ENCODE data around the gene RAB37. TPM values are rescaled to one million over a fixed set of nuclear protein-coding genes. Genes with fewer than 3 reads are reported as not detected.

RAB37 gene
- total RNA-seq, 1 experiment from 2014 or later: 8.9 TPM

DNA sequence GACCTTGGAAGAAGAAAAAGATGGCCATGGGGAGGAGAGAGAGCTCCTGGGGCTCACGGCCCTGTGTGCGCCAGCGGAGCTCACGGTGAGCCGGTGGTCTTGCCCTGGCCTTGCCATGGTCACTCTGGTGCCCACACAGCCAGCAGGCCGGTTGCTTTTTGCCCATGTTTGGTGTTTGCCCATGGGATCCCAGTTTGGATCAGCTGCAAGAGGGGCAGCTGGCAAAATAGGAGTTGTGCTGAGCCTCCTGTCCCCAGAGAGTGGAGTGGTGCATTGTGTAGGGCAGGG lies 12.9 kb downstream of the RAB37 start:
- TF ChIP-seq, protein P1, sequence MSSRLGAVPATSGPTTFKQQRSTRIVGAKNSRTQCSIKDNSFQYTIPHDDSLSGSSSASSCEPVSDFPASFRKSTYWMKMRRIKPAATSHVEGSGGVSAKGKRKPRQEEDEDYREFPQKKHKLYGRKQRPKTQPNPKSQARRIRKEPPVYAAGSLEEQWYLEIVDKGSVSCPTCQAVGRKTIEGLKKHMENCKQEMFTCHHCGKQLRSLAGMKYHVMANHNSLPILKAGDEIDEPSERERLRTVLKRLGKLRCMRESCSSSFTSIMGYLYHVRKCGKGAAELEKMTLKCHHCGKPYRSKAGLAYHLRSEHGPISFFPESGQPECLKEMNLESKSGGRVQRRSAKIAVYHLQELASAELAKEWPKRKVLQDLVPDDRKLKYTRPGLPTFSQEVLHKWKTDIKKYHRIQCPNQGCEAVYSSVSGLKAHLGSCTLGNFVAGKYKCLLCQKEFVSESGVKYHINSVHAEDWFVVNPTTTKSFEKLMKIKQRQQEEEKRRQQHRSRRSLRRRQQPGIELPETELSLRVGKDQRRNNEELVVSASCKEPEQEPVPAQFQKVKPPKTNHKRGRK (CRISPR knock-in tag; IDR thresholded peaks at IDR 0.05; ENCODE audit: borderline replicate concordance): no peak
- no peak for TF ChIP-seq ZSCAN18 (CRISPR knock-in tag; IDR thresholded peaks at IDR 0.05)
- DNase-seq (ENCODE audit: low spot score) (no peak), ATAC-seq (no peak)
- H3K27me3 Mint-ChIP-seq (ENCODE audit: low read depth): peaks cover 3% of the 10 kb centered on the region; the same call in 1 of the 2 replicates
- CTCF ChIA-PET: interaction anchor here (0.6 to 3.7 kb wide), 16 partner anchors 9 to 330 kb away, joined by 3 to 35 read pairs (median 6); partner anchors contain the start of genes NAT9 and RAB37
- H3K36me3 Mint-ChIP-seq: peaks cover 8% of the 10 kb centered on the region
- H3K4me3 Mint-ChIP-seq: peak overlapping the region; percentile 92
- 0 out of 2 replicates have a peak overlapping the region, but pooled peaks have one; percentile 68 for H3K27ac Mint-ChIP-seq
- POLR2A ChIA-PET: interaction anchor here (0.6 to 1.4 kb wide), 2 partner anchors 9 to 158 kb away, joined by 8 to 11 read pairs; partner anchors contain the start of gene CD300LD
- peaks cover 58% of the 10 kb centered on the region for H3K4me1 Mint-ChIP-seq
- no peaks in the 10 kb centered on the region for H3K9me3 Mint-ChIP-seq

GRCh38 chr17:74750327-74751069 lies 13.4 kb downstream of the RAB37 start:
- TF ChIP-seq RORB (CRISPR knock-in tag; IDR thresholded peaks at IDR 0.05) (no peak), GABPB1 (CRISPR knock-in tag; IDR thresholded peaks at IDR 0.05) (peak; percentile 58)
- Mint-ChIP-seq H3K9me3 (no peaks in the 10 kb centered on the region), H3K27me3 (ENCODE audit: low read depth) (peaks cover 3% of the 10 kb centered on the region; the same call in 1 of the 2 replicates), H3K36me3 (peaks cover 8% of the 10 kb centered on the region), H3K4me3 (peak overlapping the region; percentile 92), H3K27ac (0 out of 2 replicates have a peak overlapping the region, but pooled peaks have one; percentile 68), H3K4me1 (peaks cover 55% of the 10 kb centered on the region)
- CTCF ChIA-PET: interaction anchor here (0.6 to 3.7 kb wide), 13 partner anchors 9 to 330 kb away, joined by 3 to 35 read pairs (median 8); partner anchors contain the start of genes NAT9 and RAB37
- ATAC-seq: no peak
- DNase-seq (ENCODE audit: low spot score): no peak
- POLR2A ChIA-PET: interaction anchor here (0.6 to 1.4 kb wide), 2 partner anchors 9 to 159 kb away, joined by 8 to 11 read pairs; partner anchors contain the start of gene CD300LD

DNA sequence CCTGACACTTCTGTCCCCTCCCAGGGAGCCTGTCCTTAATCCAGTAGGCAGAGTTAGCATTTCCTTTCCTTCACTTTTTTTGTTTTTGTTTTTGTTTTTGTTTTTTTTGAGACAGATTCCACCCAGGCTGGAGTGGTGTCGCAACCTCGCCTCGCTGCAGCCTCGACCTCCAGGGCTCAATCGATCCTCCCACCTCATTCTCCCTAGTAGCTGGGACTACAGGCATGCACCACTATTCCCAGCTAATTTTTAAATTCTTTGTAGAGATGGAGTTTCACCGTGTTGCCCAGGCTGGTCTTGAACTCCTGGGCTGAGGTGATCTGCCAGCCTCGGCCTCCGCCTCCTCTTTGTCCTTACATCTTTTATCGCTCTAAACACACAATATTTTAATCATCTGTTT lies 15.4 kb downstream of the RAB37 start:
- POLR2A ChIA-PET: no interaction called here
- CTCF ChIA-PET: interaction anchor here (0.8 to 1.8 kb wide), 6 partner anchors 8 to 110 kb away, joined by 3 to 5 read pairs (median 4); partner anchors contain the start of gene RAB37
- Mint-ChIP-seq H3K27ac (peak overlapping the region; percentile 77), H3K27me3 (ENCODE audit: low read depth) (peaks cover 3% of the 10 kb centered on the region; the same call in 1 of the 2 replicates), H3K36me3 (peaks cover 8% of the 10 kb centered on the region), H3K4me3 (no peak overlapping the region), H3K9me3 (no peaks in the 10 kb centered on the region), H3K4me1 (peaks cover 44% of the 10 kb centered on the region)
- TF ChIP-seq ZNF317 (CRISPR knock-in tag; IDR thresholded peaks at IDR 0.05; ENCODE audit: borderline replicate concordance, low read depth): no peak
- TF ChIP-seq GABPB1 (CRISPR knock-in tag; IDR thresholded peaks at IDR 0.05): peak; percentile 9; the same call in 1 of the 2 replicates
- ATAC-seq (no peak), DNase-seq (ENCODE audit: low spot score) (no peak)

GRCh38 chr17:74752822-74753401 lies 15.9 kb downstream of the RAB37 start:
- Mint-ChIP-seq H3K36me3 (peaks cover 8% of the 10 kb centered on the region), H3K4me1 (peaks cover 44% of the 10 kb centered on the region), H3K9me3 (no peaks in the 10 kb centered on the region), H3K27ac (peak overlapping the region; percentile 77), H3K27me3 (ENCODE audit: low read depth) (peaks cover 3% of the 10 kb centered on the region; the same call in 1 of the 2 replicates), H3K4me3 (no peak overlapping the region)
- POLR2A ChIA-PET: interaction anchor here (0.5 kb wide), 2 partner anchors 17 to 44 kb away, joined by 3 read pairs; no protein-coding TSS in a partner anchor
- CTCF ChIA-PET: interaction anchor here (0.8 to 1.8 kb wide), 9 partner anchors 8 to 205 kb away, joined by 3 to 5 read pairs (median 3); partner anchors contain the start of gene RAB37
- TF ChIP-seq, protein P2, sequence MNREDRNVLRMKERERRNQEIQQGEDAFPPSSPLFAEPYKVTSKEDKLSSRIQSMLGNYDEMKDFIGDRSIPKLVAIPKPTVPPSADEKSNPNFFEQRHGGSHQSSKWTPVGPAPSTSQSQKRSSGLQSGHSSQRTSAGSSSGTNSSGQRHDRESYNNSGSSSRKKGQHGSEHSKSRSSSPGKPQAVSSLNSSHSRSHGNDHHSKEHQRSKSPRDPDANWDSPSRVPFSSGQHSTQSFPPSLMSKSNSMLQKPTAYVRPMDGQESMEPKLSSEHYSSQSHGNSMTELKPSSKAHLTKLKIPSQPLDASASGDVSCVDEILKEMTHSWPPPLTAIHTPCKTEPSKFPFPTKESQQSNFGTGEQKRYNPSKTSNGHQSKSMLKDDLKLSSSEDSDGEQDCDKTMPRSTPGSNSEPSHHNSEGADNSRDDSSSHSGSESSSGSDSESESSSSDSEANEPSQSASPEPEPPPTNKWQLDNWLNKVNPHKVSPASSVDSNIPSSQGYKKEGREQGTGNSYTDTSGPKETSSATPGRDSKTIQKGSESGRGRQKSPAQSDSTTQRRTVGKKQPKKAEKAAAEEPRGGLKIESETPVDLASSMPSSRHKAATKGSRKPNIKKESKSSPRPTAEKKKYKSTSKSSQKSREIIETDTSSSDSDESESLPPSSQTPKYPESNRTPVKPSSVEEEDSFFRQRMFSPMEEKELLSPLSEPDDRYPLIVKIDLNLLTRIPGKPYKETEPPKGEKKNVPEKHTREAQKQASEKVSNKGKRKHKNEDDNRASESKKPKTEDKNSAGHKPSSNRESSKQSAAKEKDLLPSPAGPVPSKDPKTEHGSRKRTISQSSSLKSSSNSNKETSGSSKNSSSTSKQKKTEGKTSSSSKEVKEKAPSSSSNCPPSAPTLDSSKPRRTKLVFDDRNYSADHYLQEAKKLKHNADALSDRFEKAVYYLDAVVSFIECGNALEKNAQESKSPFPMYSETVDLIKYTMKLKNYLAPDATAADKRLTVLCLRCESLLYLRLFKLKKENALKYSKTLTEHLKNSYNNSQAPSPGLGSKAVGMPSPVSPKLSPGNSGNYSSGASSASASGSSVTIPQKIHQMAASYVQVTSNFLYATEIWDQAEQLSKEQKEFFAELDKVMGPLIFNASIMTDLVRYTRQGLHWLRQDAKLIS (CRISPR knock-in tag; IDR thresholded peaks at IDR 0.05; ENCODE audit: borderline replicate concordance): no peak
- TF ChIP-seq ZNF138 (CRISPR knock-in tag; conservative IDR thresholded peaks at IDR 0.05) (no peak), GABPB1 (CRISPR knock-in tag; IDR thresholded peaks at IDR 0.05) (peak; percentile 5; the same call in 1 of the 2 replicates)
- DNase-seq (ENCODE audit: low spot score) (no peak), ATAC-seq (no peak)

All from WTC11 (cell line).